Measurements from ENCODE around the gene PHF2.

Gene PHF2

DNA sequence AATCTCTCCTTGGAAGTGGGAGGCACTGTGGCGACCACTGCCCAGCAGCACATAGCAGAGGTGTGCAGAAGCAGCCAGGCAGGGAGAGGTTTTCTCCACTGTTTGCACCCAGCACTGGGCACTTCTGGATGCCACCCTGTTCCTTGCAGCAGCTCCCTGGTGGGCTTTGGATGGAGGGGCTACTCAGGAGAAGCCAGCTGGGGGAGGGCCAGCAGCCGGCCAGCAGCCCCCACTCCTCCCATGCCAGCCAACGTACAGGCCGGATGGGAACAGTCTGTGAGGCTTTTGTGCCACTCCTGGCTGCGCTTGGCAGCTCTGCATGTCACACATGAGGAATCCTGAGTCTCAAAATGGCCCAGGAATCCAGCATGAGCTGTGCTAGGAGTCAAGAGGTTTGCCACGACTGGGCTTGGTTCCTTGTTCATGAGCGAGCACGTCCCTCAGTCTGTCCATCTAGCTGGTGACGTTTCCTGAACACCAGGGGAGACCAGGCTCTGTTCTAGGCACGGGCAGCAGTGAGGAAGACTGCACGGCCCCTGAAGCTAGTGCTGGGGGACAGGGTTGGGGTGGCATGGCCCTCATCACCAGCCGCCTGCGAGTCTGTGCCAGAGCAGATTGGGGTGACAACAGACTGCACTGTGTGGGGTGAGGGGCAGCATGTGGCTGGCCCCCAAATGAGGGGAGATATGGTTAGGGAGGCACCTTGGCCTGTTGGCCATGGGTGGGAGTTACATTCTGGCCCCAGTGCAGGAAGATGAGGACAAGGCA lies 10.1 kb downstream of the PHF2 start:
- no peak for DNase-seq
- no peaks in the 10 kb centered on the region for H3K27me3 ChIP-seq
- TF ChIP-seq, protein P1, sequence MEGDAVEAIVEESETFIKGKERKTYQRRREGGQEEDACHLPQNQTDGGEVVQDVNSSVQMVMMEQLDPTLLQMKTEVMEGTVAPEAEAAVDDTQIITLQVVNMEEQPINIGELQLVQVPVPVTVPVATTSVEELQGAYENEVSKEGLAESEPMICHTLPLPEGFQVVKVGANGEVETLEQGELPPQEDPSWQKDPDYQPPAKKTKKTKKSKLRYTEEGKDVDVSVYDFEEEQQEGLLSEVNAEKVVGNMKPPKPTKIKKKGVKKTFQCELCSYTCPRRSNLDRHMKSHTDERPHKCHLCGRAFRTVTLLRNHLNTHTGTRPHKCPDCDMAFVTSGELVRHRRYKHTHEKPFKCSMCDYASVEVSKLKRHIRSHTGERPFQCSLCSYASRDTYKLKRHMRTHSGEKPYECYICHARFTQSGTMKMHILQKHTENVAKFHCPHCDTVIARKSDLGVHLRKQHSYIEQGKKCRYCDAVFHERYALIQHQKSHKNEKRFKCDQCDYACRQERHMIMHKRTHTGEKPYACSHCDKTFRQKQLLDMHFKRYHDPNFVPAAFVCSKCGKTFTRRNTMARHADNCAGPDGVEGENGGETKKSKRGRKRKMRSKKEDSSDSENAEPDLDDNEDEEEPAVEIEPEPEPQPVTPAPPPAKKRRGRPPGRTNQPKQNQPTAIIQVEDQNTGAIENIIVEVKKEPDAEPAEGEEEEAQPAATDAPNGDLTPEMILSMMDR (IDR thresholded peaks at IDR 0.05; ENCODE audit: low read depth, low read length): no peak
- peaks cover 6% of the 10 kb centered on the region; the same call in 1 of the 2 replicates for H3K4me1 ChIP-seq
- H3K36me3 ChIP-seq: no peaks in the 10 kb centered on the region
- no peak overlapping the region for H3K4me3 ChIP-seq (ENCODE audit: low read depth, low read length)
- 0 out of 2 replicates have a peak, but pooled peaks cover 2% of the 10 kb centered on the region for H3K9me3 ChIP-seq

GRCh38 chr9:93587284-93587650 lies 10.9 kb downstream of the PHF2 start:
- H3K4me1 ChIP-seq: peaks cover 8% of the 10 kb centered on the region; the same call in 1 of the 2 replicates
- no peak for DNase-seq
- TF ChIP-seq, protein P1 (IDR thresholded peaks at IDR 0.05; ENCODE audit: low read depth, low read length): no peak
- no peak overlapping the region for H3K4me3 ChIP-seq (ENCODE audit: low read depth, low read length)
- no peaks in the 10 kb centered on the region for H3K27me3 ChIP-seq
- no peaks in the 10 kb centered on the region for H3K36me3 ChIP-seq
- H3K9me3 ChIP-seq: 0 out of 2 replicates have a peak, but pooled peaks cover 2% of the 10 kb centered on the region

DNA sequence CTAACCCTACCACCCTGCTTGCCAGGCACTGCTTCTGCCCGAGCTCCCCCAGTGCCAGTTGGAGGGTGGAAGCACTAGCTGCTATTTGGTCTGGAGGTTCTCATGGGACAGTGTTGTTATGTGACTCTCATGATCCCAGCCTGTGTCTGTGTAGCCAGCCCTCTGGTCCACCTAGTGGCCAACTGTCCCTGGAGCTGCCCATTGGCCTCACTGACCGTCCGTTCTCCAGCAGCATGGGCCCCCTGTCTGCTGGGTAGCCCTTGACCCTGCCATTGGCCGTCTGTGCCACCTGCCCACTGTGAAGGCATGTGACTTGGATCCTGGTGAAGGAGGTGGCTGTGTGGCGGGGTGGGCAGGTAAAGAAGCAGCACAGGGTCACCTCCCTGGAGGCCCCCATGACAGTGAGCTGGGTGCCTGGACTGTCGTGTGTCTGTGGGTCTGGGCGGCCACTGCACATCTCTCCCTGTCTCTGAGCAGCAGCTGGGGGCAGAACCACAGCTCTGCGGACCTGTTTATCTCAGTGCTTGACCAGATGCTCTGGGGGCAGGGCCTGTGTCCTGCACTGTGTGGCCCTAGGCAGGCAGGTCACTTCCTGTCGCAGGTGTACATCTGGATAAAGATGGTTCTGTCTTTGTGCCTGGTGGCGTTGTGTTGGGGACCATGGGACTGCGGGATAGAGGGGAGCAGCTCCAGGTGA lies 11.4 kb downstream of the PHF2 start:
- Histone ChIP-seq H3K4me1 (peaks cover 8% of the 10 kb centered on the region; the same call in 1 of the 2 replicates), H3K36me3 (no peaks in the 10 kb centered on the region), H3K4me3 (ENCODE audit: low read depth, low read length) (no peak overlapping the region), H3K27me3 (no peaks in the 10 kb centered on the region), H3K9me3 (0 out of 2 replicates have a peak, but pooled peaks cover 2% of the 10 kb centered on the region)
- TF ChIP-seq, protein P1 (IDR thresholded peaks at IDR 0.05; ENCODE audit: low read depth, low read length): 0 out of 2 replicates have a peak, but pooled peaks have one; percentile 9
- DNase-seq: no peak

DNA sequence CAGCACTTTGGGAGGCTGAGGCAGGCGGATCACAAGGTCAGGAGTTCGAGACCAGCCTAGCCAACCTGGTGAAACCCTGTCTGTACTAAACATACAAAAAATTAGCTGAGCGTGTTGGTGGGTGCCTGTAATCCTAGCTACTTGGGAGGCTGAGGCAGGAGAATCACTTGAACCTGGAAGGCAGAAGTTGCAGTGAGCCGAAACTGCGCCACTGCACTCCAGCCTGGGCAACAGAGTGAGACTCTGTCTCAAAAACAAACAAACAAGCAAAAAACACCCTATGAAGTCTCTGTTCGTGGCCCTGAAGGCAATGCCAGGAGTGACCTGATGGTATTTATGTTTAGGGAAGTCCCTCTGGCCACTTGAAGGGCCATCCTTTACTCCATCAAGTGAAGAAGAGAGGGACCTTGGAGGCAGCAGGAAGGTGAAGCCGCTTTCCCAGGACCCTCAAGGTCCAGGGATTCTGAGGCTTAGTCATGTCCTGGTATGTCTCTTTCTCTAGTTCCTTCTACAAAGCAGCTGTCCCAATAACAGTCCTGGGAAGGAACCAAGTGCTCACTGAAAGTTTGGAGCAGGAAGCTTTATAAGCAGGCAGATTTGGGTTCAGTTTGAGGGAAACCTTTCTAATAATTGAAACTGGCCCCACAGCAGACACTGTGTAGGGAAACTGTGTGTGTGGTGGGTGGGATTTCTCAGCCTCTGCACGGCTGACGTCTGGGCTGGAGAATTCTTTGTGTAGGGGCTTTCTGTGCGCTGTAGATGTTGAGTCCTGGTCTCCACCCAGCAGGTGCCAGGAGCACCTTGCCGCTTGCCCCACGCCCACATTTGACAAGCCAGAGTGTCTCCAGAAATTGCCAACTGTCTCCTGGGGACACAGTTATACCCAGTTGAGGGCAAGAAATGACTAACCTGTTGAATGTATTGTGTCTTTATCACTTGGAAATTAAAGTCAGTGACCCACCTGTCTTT lies 12.5 kb downstream of the PHF2 start:
- 0 out of 2 replicates have a peak, but pooled peaks cover 2% of the 10 kb centered on the region for H3K9me3 ChIP-seq
- H3K4me3 ChIP-seq (ENCODE audit: low read depth, low read length): no peak overlapping the region
- no peaks in the 10 kb centered on the region for H3K27me3 ChIP-seq
- peaks cover 8% of the 10 kb centered on the region; the same call in 1 of the 2 replicates for H3K4me1 ChIP-seq
- no peaks in the 10 kb centered on the region for H3K36me3 ChIP-seq
- DNase-seq: no peak
- TF ChIP-seq, protein P1 (IDR thresholded peaks at IDR 0.05; ENCODE audit: low read depth, low read length): no peak

DNA sequence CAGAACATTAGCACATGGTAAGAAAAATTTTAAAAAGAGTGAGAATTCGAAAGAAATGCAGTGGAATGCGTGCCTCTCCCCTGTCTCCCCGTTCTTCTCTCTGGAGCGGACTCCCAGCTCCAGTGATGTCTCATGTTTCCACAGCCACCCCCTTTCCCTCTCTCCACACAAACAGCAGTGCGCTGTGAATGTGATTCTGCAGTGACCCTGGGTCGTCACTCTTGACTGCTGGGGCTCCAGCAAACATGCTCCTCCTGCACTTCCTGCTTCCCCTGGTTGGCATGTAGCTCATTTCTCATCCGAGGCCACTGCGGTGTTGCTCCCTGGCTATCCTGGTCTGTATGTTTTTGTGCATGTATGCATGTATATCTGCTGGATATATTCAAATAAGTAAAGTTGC lies 13.3 kb downstream of the PHF2 start:
- peaks cover 8% of the 10 kb centered on the region; the same call in 1 of the 2 replicates for H3K4me1 ChIP-seq
- TF ChIP-seq, protein P1 (IDR thresholded peaks at IDR 0.05; ENCODE audit: low read depth, low read length): no peak
- H3K4me3 ChIP-seq (ENCODE audit: low read depth, low read length): no peak overlapping the region
- H3K36me3 ChIP-seq: no peaks in the 10 kb centered on the region
- no peaks in the 10 kb centered on the region for H3K9me3 ChIP-seq
- no peak for DNase-seq
- no peaks in the 10 kb centered on the region for H3K27me3 ChIP-seq
